GM19397 (cell line): ENCODE data around the gene NPEPL1.
"Not testable (repeated sequence)": the region's sequence is repeated elsewhere in the genome, so short reads cannot be mapped to it uniquely, and the experiment has no call there.

ENCODE experiments used
- ATAC-seq: cut with Tn5 transposase; IDR thresholded peaks from one replicate; pipeline ENCODE4 v1.9.1; 2021; ENCODE audit warnings: mild to moderate bottlenecking, moderate library complexity; ENCODE audit not compliant: unreplicated experiment

The NPEPL1 gene

GRCh38 chr20:58755062-58755697 is 62.6 kb downstream of the NPEPL1 start:
- ATAC-seq = no peak

- no peak for ATAC-seq
Observed at GRCh38 chr20:58755766-58756449, 63.3 kb downstream of the NPEPL1 start.

GRCh38 chr20:58756450-58756775 is 63.8 kb downstream of the NPEPL1 start:
- no peak for ATAC-seq

GRCh38 chr20:58757647-58758046 is 65.0 kb downstream of the NPEPL1 start:
- ATAC-seq = not testable (repeated sequence)

GRCh38 chr20:58759947-58760346 is 67.3 kb downstream of the NPEPL1 start:
- no peak for ATAC-seq

GRCh38 chr20:58760856-58761255 is 68.3 kb downstream of the NPEPL1 start:
- no peak for ATAC-seq

- no peak for ATAC-seq
Observed at GRCh38 chr20:58762120-58762519, 69.5 kb downstream of the NPEPL1 start.

GRCh38 chr20:58763076-58763475 is 70.5 kb downstream of the NPEPL1 start:
- no peak for ATAC-seq
